Lower leg skin (tissue), 4 donors: ENCODE results near the gene LRRC8A. TPM values are rescaled to one million over a fixed set of nuclear protein-coding genes. Genes with fewer than 3 reads are reported as not detected.

Experiments used
- DNase-seq, 2 donors: peaks; one replicate each; pipeline ENCODE4 v3.0.0-alpha.2; 2019; ENCODE audit warnings: low spot score in 2 of 2
- H3K4me3 ChIP-seq: fragments of 200-600 bp; sonication (generic); 2 replicates; pipeline ENCODE4 v1.5.1; 2017; ENCODE audit warnings: mild to moderate bottlenecking, low read depth; ENCODE audit not compliant: poor library complexity, severe bottlenecking
- CTCF ChIP-seq, 3 donors: fragments of 450-650 bp; IDR thresholded peaks; one replicate each; pipeline ENCODE4 v1.5.1; 2016; ENCODE audit warnings: antibody characterized with exemption in 3 of 3, mild to moderate bottlenecking in 3 of 3, moderate library complexity in 2 of 3
- POLR2A ChIP-seq, 2 donors: fragments of 450-650 bp; IDR thresholded peaks; one replicate each; pipeline ENCODE4 v1.6.1; 2016 to 2017; ENCODE audit warnings: antibody characterized with exemption in 2 of 2, mild to moderate bottlenecking in 1 of 2, moderate library complexity in 1 of 2
- WGBS, 2 donors: methylation state at CpG; one replicate each; pipeline ENCODE4 v1.1.5; 2018; 5-methylcytosine and 5-hydroxymethylcytosine counted together
- intact Hi-C: fragments of 100-400 bp; cut with DNase I; formaldehyde crosslinking; loops from one replicate; pipeline ENCODE4 v1.15.0; 2023; ENCODE audit warnings: low total_unique reads
- total RNA-seq, 4 donors: library from RNA; depleted of rRNA; stranded (reverse); fragments of >200 nt; gene quantifications; one replicate each; pipeline ENCODE4 v1.1.0, GENCODE V29; 2016

LRRC8A gene
- total RNA-seq, 4 donors from 2014 or later, result 89.6 to 131 (median 111) TPM

DNA sequence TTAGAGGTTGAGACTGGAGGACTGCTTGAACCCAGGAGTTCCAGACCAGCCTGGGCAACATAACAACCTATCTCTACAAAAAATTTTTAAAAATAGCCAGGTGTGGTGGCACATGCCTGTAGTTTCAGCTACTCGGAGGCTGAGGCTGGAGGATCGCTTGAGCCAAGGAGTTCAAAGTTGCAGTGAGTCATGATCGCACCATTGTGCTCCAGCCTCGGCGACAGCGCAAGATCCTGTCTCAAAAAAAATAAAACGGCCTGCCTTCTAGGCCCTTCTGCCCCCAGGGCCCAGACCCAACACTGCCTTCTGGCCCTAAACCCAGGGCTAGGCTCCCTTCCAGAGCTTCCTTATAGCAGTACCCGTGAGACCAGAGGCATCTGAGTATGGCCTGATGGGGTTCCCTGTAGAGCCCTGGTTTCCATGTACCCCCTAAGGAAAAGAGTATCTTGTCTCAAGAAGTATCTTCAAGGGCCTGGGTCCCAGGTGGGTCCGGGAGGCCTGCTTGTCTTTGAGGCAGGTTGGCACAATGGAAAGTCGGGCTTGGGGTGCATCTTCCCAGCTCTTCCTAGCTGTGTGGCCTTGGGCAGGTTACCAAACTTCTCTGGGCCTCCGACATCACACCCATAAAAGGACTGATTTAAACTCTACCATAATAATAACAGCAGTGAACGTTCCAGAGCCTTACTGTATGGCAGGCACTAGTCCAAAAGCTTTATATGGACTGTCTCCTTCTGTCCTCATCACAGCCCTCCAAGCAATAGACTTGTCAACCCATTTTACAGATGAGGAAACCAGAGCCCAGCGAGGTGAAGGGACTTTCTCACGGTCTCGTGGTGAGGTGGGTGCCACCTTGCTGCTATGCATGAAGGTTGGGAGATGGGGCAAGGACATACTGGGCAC lies 9.6 kb downstream of the LRRC8A start:
- intact Hi-C loops, result no loop called here
- TF ChIP-seq CTCF (IDR thresholded peaks at IDR 0.05) (no peak), POLR2A (IDR thresholded peaks at IDR 0.05) (no peak)
- no peak overlapping the region for H3K4me3 ChIP-seq
- WGBS, 2 donors, result 38 to 49% methylated on average over 15 of the region's 15 CpGs
- DNase-seq, result no peak

DNA sequence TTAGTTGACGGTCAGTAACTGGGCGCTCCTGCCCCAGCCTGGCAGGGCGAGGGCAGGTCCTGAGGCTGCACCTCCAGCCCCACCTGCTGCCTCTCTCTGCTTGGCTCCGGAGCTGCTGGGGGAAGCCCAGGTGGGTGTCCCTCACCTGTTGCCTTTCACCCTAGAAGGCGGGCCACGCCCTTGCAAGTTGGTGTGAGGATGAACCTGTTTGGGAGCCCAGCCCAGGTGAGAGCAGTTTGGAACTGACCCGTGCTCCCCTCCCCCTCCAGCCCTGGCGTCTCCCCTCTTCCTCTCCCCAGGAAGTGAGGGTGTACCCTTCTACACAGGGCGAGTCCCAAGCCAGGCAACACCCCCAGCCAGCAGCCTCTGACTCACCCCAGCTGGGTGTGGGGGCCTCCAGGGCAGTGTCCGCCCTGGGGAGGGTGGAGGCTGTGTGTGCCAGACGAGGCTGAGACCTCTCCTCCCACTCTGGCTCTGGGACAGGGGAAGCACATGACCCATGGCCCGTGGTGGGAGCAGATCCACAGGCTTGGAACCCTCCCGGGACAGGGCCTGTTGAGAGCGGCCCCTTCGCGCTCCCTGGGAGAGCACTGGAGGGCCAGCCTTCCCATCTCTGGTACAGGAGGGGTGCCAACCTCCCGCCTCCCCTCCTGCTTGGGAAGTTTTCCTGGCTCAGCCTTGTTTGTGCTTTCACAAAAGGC lies 10.4 kb downstream of the LRRC8A start:
- TF ChIP-seq CTCF (IDR thresholded peaks at IDR 0.05), result no peak
- WGBS, 2 donors, result 16 to 49% methylated on average over 6 to 17 of the region's 17 CpGs

GRCh38 chr9:128893354-128893753 lies 11.4 kb downstream of the LRRC8A start:
- no peak for TF ChIP-seq CTCF (IDR thresholded peaks at IDR 0.05)
- TF ChIP-seq POLR2A (IDR thresholded peaks at IDR 0.05), result no peak
- intact Hi-C loops, result no loop called here
- WGBS, 2 donors, result 52 to 64% methylated on average over 8 of the region's 8 CpGs
- no peak overlapping the region for H3K4me3 ChIP-seq
- no peak for DNase-seq

More for the DNA sequence above, 10.4 kb downstream of the LRRC8A start:
- H3K4me3 ChIP-seq, result no peak overlapping the region
- DNase-seq, result peak; percentile 94 to 98
- intact Hi-C loops, result no loop called here

DNA sequence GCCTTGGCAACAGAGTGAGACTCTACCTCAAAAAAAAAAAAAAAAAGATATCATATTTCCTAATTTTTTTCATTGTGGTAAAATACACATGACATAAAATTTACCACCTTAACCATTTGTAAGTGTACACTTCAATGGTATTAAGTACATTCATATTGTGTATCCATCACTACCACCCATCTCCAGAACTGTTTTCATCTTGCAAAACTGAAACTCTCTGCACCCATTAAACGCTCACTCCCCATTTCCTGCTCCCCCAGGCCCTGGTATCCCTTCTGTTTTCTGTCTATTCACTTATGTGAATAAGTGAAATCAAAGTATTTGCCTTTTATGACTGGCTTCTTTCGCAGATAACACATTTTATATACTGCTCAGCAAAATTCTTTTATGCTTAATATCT lies 12.8 kb downstream of the LRRC8A start:
- intact Hi-C loops, result no loop called here
- TF ChIP-seq POLR2A (IDR thresholded peaks at IDR 0.05), result no peak
- TF ChIP-seq CTCF (IDR thresholded peaks at IDR 0.05), result no peak
- no peak overlapping the region for H3K4me3 ChIP-seq
- 74 to 79% methylated on average over 2 of the region's 2 CpGs for WGBS, 2 donors
- DNase-seq, result no peak

- TF ChIP-seq CTCF (IDR thresholded peaks at IDR 0.05) (no peak), POLR2A (IDR thresholded peaks at IDR 0.05) (no peak)
- no peak for DNase-seq
- no peak overlapping the region for H3K4me3 ChIP-seq
- WGBS, 2 donors, result 30 to 36% methylated on average over 4 of the region's 4 CpGs
- intact Hi-C loops, result no loop called here
These were observed 13.6 kb downstream of the LRRC8A start for GRCh38 chr9:128895556-128895955.
